ENCODE measurements around the gene FAM236D. TPM values are rescaled to one million over a fixed set of nuclear protein-coding genes. Genes with fewer than 3 reads are reported as not detected.
"Not testable (repeated sequence)": the region's sequence is repeated elsewhere in the genome, so short reads cannot be mapped to it uniquely, and the experiment has no call there.

FAM236D gene
- total RNA-seq, 1 experiment from 2014 or later, result not detected

GRCh38 chrX:72830701-72831100, 22.7 kb upstream of the FAM236D start:
- H3K27me3 Mint-ChIP-seq (ENCODE audit: low read depth); H4K91ac ChIP-seq (ENCODE audit: insufficient read length, low read depth, low read length); H4K20me1 ChIP-seq (ENCODE audit: control insufficient read depth, insufficient read depth, insufficient read length); H2AK5ac ChIP-seq (ENCODE audit: insufficient read length, low read length); H2BK20ac ChIP-seq (ENCODE audit: low read depth, low read length, poor library complexity, severe bottlenecking); H3K4ac ChIP-seq (ENCODE audit: low read depth, low read length); H2BK15ac ChIP-seq (ENCODE audit: low read depth, low read length); H3K79me1 ChIP-seq (ENCODE audit: insufficient read depth, low read depth, low read length, poor library complexity, severe bottlenecking); H3T11ph ChIP-seq (ENCODE audit: low read length); H3K27ac ChIP-seq (ENCODE audit: insufficient read length, low read depth, low read length); H3K9me3 ChIP-seq (ENCODE audit: control insufficient read depth, low read depth, low read length); H3K36me3 Mint-ChIP-seq (ENCODE audit: insufficient read depth in 1 of 3, low read depth in 3 of 3); H2BK12ac ChIP-seq (ENCODE audit: insufficient read length, low read depth, low read length); H3K14ac ChIP-seq (ENCODE audit: insufficient read depth, low read length); H3K23me2 ChIP-seq (ENCODE audit: insufficient read length, low read depth, low read length, poor library complexity, severe bottlenecking); H3K18ac ChIP-seq (ENCODE audit: insufficient read length, low read depth, low read length); H3K4me1 Mint-ChIP-seq; DNase-seq; H3K56ac ChIP-seq (ENCODE audit: insufficient read length, low read depth, low read length); H3K4me1 ChIP-seq (ENCODE audit: insufficient read depth, low read length); H2BK5ac ChIP-seq (ENCODE audit: insufficient read length, low read length); H3K9me3 Mint-ChIP-seq; H3K4me2 ChIP-seq (ENCODE audit: insufficient read depth, insufficient read length, low read length); H3K23ac ChIP-seq (ENCODE audit: insufficient read length, low read depth, low read length); H2AFZ ChIP-seq (ENCODE audit: low read length); H4K8ac ChIP-seq (replicated peaks; ENCODE audit: insufficient read length, low read depth, low read length); H3K27ac Mint-ChIP-seq; H3K4me3 Mint-ChIP-seq; H4K5ac ChIP-seq (ENCODE audit: insufficient read length, low read depth, low read length); H2BK120ac ChIP-seq (ENCODE audit: low read depth, low read length, poor library complexity, severe bottlenecking); H3K79me2 ChIP-seq (ENCODE audit: insufficient read depth, low read length); H3K9ac ChIP-seq (ENCODE audit: extremely low read depth, insufficient read length, low read length); H3K27me3 ChIP-seq (ENCODE audit: insufficient read depth, low read length): not testable (repeated sequence)
- no CpG with 5 or more reads among the region's 13 CpGs for WGBS (ENCODE audit: extremely low coverage, insufficient read length, low lambda C conversion rate)

- H2BK5ac ChIP-seq (ENCODE audit: insufficient read length, low read length); H4K91ac ChIP-seq (ENCODE audit: insufficient read length, low read depth, low read length); H4K20me1 ChIP-seq (ENCODE audit: control insufficient read depth, insufficient read depth, insufficient read length): not testable (repeated sequence)
Measured at GRCh38 chrX:72790390-72790789, 17.6 kb downstream of the FAM236D start.

More at GRCh38 chrX:72790390-72790789, 17.6 kb downstream of the FAM236D start:
- not testable (repeated sequence) for H3K79me1 ChIP-seq (ENCODE audit: insufficient read depth, low read depth, low read length, poor library complexity, severe bottlenecking); H3K56ac ChIP-seq (ENCODE audit: insufficient read length, low read depth, low read length); H4K8ac ChIP-seq (replicated peaks; ENCODE audit: insufficient read length, low read depth, low read length); H3K27ac ChIP-seq (ENCODE audit: insufficient read length, low read depth, low read length); H3K23me2 ChIP-seq (ENCODE audit: insufficient read length, low read depth, low read length, poor library complexity, severe bottlenecking); H3K4ac ChIP-seq (ENCODE audit: low read depth, low read length); H3K4me3 Mint-ChIP-seq; H3K79me2 ChIP-seq (ENCODE audit: insufficient read depth, low read length); H3K9me3 Mint-ChIP-seq; H3K4me1 ChIP-seq (ENCODE audit: insufficient read depth, low read length); H3K23ac ChIP-seq (ENCODE audit: insufficient read length, low read depth, low read length); H2BK20ac ChIP-seq (ENCODE audit: low read depth, low read length, poor library complexity, severe bottlenecking); H3K27ac Mint-ChIP-seq; H2AK5ac ChIP-seq (ENCODE audit: insufficient read length, low read length); H2BK15ac ChIP-seq (ENCODE audit: low read depth, low read length); H3K18ac ChIP-seq (ENCODE audit: insufficient read length, low read depth, low read length); H3K4me1 Mint-ChIP-seq; H3K4me2 ChIP-seq (ENCODE audit: insufficient read depth, insufficient read length, low read length); H3K36me3 Mint-ChIP-seq (ENCODE audit: insufficient read depth in 1 of 3, low read depth in 3 of 3); H2BK120ac ChIP-seq (ENCODE audit: low read depth, low read length, poor library complexity, severe bottlenecking); H3K27me3 ChIP-seq (ENCODE audit: insufficient read depth, low read length); H3K14ac ChIP-seq (ENCODE audit: insufficient read depth, low read length); H3K27me3 Mint-ChIP-seq (ENCODE audit: low read depth); H2BK12ac ChIP-seq (ENCODE audit: insufficient read length, low read depth, low read length); H3K9ac ChIP-seq (ENCODE audit: extremely low read depth, insufficient read length, low read length); H2AFZ ChIP-seq (ENCODE audit: low read length); H4K5ac ChIP-seq (ENCODE audit: insufficient read length, low read depth, low read length); H3T11ph ChIP-seq (ENCODE audit: low read length); H3K9me3 ChIP-seq (ENCODE audit: control insufficient read depth, low read depth, low read length); DNase-seq
- WGBS (ENCODE audit: extremely low coverage, insufficient read length, low lambda C conversion rate), result no CpG with 5 or more reads among the region's 3 CpGs
